CD4-positive, CD25-positive, alpha-beta regulatory T cell (primary cell): ENCODE data around the gene ASB1. TPM values are rescaled to one million over a fixed set of nuclear protein-coding genes. Genes with fewer than 3 reads are reported as not detected.

Experiments used
- ATAC-seq, 2 donors: fragments of 150-1000 bp; cut with Tn5 transposase; one replicate each; pipeline ENCODE4 v1.10.0; 2021; ENCODE audit warnings: low read depth in 2 of 2, moderate number of reproducible peaks in 2 of 2, moderate library complexity in 1 of 2
- DNase-seq, 3 donors: peaks; one replicate each; pipeline versions ENCODE4 v3.0.0 to v3.0.0-alpha.2; 2012 to 2022; ENCODE audit warnings: mixed read lengths in 1 of 3
- H3K27ac ChIP-seq: one replicate; pipeline ENCODE4 v1.7.0; 2013; ENCODE audit warnings: mild to moderate bottlenecking, low read length; ENCODE audit not compliant: insufficient read depth, poor library complexity, severe bottlenecking
- H3K27me3 ChIP-seq: one replicate; pipeline ENCODE4 v1.7.0; 2013; ENCODE audit warnings: low read length; ENCODE audit not compliant: control insufficient read depth, insufficient read depth
- H3K36me3 ChIP-seq: one replicate; pipeline ENCODE4 v1.7.0; 2013; ENCODE audit warnings: mild to moderate bottlenecking, low read length, moderate library complexity; ENCODE audit not compliant: control insufficient read depth, insufficient read depth
- H3K4me1 ChIP-seq: 2 replicates; pipeline ENCODE4 v1.7.0; 2013; ENCODE audit warnings: mild to moderate bottlenecking, low read length; ENCODE audit not compliant: insufficient read depth, control insufficient read depth, poor library complexity, severe bottlenecking
- H3K4me3 ChIP-seq: one replicate; pipeline ENCODE4 v1.7.0; 2013; ENCODE audit warnings: low read depth, mild to moderate bottlenecking, low read length, moderate library complexity
- H3K9me3 ChIP-seq, 2 experiments: 1 replicate in 1 of 2; 2 replicates in 1 of 2; pipeline ENCODE4 v1.7.0; 2013; ENCODE audit warnings: low read length in 2 of 2, mild to moderate bottlenecking in 1 of 2, moderate library complexity in 1 of 2; ENCODE audit not compliant: control insufficient read depth in 2 of 2
- H3K27ac Mint-ChIP-seq, 3 donors: one replicate each; pipeline ENCODE4 v1.8.0; 2020 to 2022; ENCODE audit warnings: mild to moderate bottlenecking in 3 of 3, mixed read lengths in 3 of 3, moderate library complexity in 2 of 3
- H3K27me3 Mint-ChIP-seq: one replicate; pipeline ENCODE4 v1.8.0; 2022; ENCODE audit warnings: mild to moderate bottlenecking, mixed read lengths
- H3K36me3 Mint-ChIP-seq: one replicate; pipeline ENCODE4 v1.8.0; 2020; ENCODE audit warnings: mixed read lengths
- H3K4me1 Mint-ChIP-seq, 4 donors: one replicate each; pipeline ENCODE4 v1.8.0; 2020 to 2022; ENCODE audit warnings: mixed read lengths in 4 of 4, mild to moderate bottlenecking in 1 of 4
- H3K4me3 Mint-ChIP-seq, 4 donors: one replicate each; pipeline ENCODE4 v1.8.0; 2020 to 2022; ENCODE audit warnings: mild to moderate bottlenecking in 4 of 4, mixed read lengths in 4 of 4, moderate library complexity in 3 of 4
- H3K9me3 Mint-ChIP-seq, 7 donors: one replicate each; pipeline ENCODE4 v1.8.0; 2020 to 2022; ENCODE audit warnings: mixed read lengths in 7 of 7, mild to moderate bottlenecking in 3 of 7, moderate library complexity in 2 of 7
- polyA plus RNA-seq, 4 donors: library from polyadenylated mRNA; unstranded; fragments of 300-500 nt; fragmentation: Illumina TruSeq; gene quantifications; one replicate each; pipeline ENCODE4 v1.2.3, GENCODE V29; 2021
- total RNA-seq: library from RNA; stranded (reverse); gene quantifications from one replicate; pipeline ENCODE4 v1.2.3, GENCODE V29; 2022

The ASB1 gene
- total and polyA plus RNA-seq, 5 donors from 2014 or later: 17.6 to 23.0 (median 21.7) TPM

DNA sequence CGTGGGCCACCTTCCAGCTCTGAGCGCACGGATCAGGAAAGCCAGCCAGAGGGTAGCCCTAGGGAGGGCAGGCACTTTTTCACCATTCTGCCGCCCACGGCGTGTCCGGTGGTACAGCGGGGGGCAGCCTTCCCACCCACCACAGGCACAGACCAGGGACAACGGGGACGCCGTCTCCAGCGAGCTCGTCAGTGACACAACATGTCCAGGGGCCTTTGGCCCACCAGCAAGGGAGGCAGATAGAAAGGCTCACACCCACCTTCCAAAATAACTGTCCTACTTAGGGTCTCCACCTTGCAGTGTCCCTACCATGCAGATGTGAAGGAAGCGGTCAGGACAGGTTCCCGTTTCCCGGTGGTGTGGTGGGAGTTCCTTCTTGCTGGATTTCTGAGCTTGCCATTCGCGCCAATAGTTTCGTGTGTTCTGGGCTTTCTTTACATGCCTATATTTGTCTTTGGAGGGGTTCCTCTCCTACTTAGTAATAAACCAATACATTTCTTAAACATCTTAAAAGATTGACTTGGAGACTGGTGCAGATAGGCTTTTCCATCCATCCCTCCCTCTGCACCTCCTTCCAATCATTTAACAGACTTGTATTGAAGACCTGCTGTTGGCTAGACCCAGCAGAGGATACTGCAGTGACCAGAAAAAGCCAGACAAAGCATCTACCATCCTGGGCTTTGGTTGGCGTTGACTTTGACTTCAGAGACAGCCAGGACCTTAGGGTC lies 872 bp downstream of the ASB1 start:
- peak overlapping the region; percentile 72 for H3K4me3 ChIP-seq
- H3K4me1 Mint-ChIP-seq: peaks cover 28 to 61% (median 45%) of the 10 kb centered on the region in 4 donors
- H3K4me1 ChIP-seq: peaks cover 30% of the 10 kb centered on the region
- H3K27me3 Mint-ChIP-seq: no peaks in the 10 kb centered on the region
- H3K9me3 ChIP-seq: no peaks in the 10 kb centered on the region
- peaks cover 12% of the 10 kb centered on the region for H3K36me3 ChIP-seq
- peaks cover 20% of the 10 kb centered on the region for H3K36me3 Mint-ChIP-seq
- peak overlapping the region; percentile 91 to 93 (median 92) for H3K4me3 Mint-ChIP-seq
- H3K9me3 Mint-ChIP-seq: peaks cover 0 to 3% (median 0%) of the 10 kb centered on the region in 7 donors
- peak overlapping the region; percentile 58 to 96 (median 86) for H3K27ac Mint-ChIP-seq
- DNase-seq: no peak
- peak overlapping the region; percentile 81 for H3K27ac ChIP-seq
- ATAC-seq: no peak
- H3K27me3 ChIP-seq: no peaks in the 10 kb centered on the region

DNA sequence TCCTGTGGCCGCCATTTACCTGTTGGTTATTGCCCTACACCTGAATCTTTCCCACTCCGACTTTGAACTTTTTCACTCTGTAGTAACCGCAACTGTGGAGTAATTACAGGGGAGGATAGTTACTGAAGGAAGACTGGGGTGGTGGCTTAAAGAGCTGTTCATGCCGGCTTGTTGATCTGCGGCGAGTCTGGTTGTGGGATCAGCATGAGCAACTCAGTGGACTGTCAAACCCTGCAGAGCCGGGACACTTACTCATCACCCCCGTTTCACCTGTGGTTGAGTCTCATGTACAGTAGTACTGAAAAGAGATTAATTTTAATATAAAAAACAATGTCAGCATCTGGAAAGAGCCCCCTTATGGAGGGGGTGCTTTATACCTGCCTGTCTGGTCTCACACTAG lies 2.1 kb downstream of the ASB1 start:
- Histone ChIP-seq H3K36me3 (peaks cover 21% of the 10 kb centered on the region), H3K4me1 (peaks cover 30% of the 10 kb centered on the region), H3K27me3 (no peaks in the 10 kb centered on the region), H3K9me3 (no peaks in the 10 kb centered on the region), H3K4me3 (no peak overlapping the region), H3K27ac (peak overlapping the region; percentile 33)
- Mint-ChIP-seq H3K27ac (peak overlapping the region in 1 of 3 donors; percentile 86), H3K4me1 (peaks cover 28 to 72% (median 48%) of the 10 kb centered on the region in 4 donors), H3K36me3 (peaks cover 26% of the 10 kb centered on the region), H3K9me3 (peaks cover 0 to 3% (median 0%) of the 10 kb centered on the region in 7 donors), H3K27me3 (no peaks in the 10 kb centered on the region), H3K4me3 (peak overlapping the region; percentile 91 to 93 (median 92))
- ATAC-seq (no peak), DNase-seq (no peak)

DNA sequence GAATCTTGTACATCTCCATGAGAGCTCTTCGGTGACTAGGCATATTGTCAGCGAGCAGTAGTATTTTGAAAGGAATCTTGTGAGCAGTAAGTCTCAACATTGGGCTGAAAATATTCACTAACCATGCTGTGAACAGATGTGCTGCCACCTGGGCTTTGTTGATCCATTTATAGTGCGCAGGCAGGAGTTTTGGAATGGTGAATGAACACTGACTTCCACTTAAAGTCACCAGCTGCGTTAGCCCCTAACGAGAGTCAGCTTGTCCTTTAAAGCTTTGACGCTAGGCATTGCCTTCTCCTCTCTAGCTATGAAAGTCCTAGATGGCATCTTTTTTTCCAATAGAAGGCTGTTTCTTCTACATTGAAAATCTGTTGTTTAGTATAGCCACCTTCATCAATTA lies 4.1 kb downstream of the ASB1 start:
- no peaks in the 10 kb centered on the region for H3K9me3 ChIP-seq
- Mint-ChIP-seq H3K27ac (peak overlapping the region in 1 of 3 donors; percentile 54), H3K9me3 (peaks cover 0 to 3% (median 0%) of the 10 kb centered on the region in 7 donors), H3K27me3 (no peaks in the 10 kb centered on the region), H3K4me1 (peaks cover 28 to 74% (median 50%) of the 10 kb centered on the region in 4 donors), H3K36me3 (peaks cover 39% of the 10 kb centered on the region), H3K4me3 (peak overlapping the region in 2 of 4 donors; percentile 10 to 84)
- H3K4me3 ChIP-seq: no peak overlapping the region
- peaks cover 28% of the 10 kb centered on the region for H3K4me1 ChIP-seq
- H3K27ac ChIP-seq: no peak overlapping the region
- ATAC-seq (no peak), DNase-seq (no peak)
- H3K27me3 ChIP-seq: no peaks in the 10 kb centered on the region
- H3K36me3 ChIP-seq: peaks cover 40% of the 10 kb centered on the region

DNA sequence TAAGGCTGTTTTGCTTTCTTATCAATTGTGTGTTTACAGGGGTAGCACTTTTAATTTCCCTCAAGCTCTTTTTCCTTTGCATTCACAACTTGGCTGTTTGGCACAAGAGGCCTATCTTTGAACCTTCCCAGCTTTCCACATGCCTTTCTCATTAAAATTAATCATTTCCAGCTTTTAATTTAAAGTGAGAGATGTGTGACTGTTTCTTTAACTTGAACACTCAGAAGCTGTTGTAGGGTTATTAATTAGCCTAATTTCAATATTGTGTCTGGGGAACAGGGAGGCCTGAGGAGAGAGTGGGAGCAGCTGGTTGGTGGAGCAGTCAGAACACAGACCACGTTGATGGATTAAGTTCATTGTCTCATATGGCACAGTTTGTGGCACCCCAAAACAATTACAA lies 4.7 kb downstream of the ASB1 start:
- Histone ChIP-seq H3K4me1 (peaks cover 21% of the 10 kb centered on the region), H3K27ac (no peak overlapping the region), H3K9me3 (no peaks in the 10 kb centered on the region), H3K36me3 (peaks cover 45% of the 10 kb centered on the region), H3K4me3 (no peak overlapping the region), H3K27me3 (no peaks in the 10 kb centered on the region)
- ATAC-seq: no peak
- Mint-ChIP-seq H3K27ac (peak overlapping the region in 2 of 3 donors; percentile 37 to 54), H3K9me3 (peaks cover 0 to 3% (median 0%) of the 10 kb centered on the region in 7 donors), H3K4me3 (peak overlapping the region in 1 of 4 donors; percentile 84), H3K27me3 (no peaks in the 10 kb centered on the region), H3K36me3 (peaks cover 44% of the 10 kb centered on the region), H3K4me1 (peaks cover 28 to 73% (median 49%) of the 10 kb centered on the region in 4 donors)
- no peak for DNase-seq

DNA sequence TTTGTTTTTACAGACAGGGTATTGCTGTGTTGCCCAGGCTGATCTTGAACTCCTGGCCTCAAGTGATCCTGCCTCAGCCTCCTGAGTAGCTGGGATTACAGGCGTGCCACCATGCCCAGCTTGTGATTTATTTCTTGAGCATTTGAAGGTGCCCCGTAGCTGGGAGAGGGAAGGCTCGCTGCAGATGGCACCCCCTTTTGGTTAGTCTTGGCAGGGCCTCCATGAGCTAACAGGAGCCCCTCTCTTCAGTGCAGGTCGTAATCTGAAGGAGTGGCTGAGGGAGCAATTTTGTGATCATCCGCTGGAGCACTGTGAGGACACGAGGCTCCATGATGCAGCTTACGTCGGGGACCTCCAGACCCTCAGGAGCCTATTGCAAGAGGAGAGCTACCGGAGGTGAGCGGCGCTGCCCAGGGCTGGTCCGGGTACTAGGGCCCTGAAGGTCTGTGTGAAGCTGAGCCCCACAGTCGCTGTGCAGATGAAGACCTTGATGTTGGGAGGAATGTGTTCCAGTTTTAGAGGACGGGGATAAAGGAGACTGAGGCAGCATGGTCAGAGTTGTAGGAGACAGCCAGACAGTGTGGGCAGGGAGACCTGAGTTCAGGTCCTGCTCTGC lies 6.7 kb downstream of the ASB1 start:
- Mint-ChIP-seq H3K27ac (peak overlapping the region in 1 of 3 donors; percentile 59), H3K27me3 (no peaks in the 10 kb centered on the region), H3K36me3 (peaks cover 56% of the 10 kb centered on the region), H3K4me1 (peaks cover 26 to 78% (median 48%) of the 10 kb centered on the region in 4 donors), H3K4me3 (peak overlapping the region in 1 of 4 donors; percentile 54), H3K9me3 (peaks cover 0 to 3% (median 0%) of the 10 kb centered on the region in 7 donors)
- Histone ChIP-seq H3K27ac (no peak overlapping the region), H3K4me1 (peaks cover 11% of the 10 kb centered on the region), H3K9me3 (no peaks in the 10 kb centered on the region), H3K4me3 (no peak overlapping the region), H3K36me3 (peaks cover 58% of the 10 kb centered on the region), H3K27me3 (no peaks in the 10 kb centered on the region)
- DNase-seq (no peak), ATAC-seq (no peak)

DNA sequence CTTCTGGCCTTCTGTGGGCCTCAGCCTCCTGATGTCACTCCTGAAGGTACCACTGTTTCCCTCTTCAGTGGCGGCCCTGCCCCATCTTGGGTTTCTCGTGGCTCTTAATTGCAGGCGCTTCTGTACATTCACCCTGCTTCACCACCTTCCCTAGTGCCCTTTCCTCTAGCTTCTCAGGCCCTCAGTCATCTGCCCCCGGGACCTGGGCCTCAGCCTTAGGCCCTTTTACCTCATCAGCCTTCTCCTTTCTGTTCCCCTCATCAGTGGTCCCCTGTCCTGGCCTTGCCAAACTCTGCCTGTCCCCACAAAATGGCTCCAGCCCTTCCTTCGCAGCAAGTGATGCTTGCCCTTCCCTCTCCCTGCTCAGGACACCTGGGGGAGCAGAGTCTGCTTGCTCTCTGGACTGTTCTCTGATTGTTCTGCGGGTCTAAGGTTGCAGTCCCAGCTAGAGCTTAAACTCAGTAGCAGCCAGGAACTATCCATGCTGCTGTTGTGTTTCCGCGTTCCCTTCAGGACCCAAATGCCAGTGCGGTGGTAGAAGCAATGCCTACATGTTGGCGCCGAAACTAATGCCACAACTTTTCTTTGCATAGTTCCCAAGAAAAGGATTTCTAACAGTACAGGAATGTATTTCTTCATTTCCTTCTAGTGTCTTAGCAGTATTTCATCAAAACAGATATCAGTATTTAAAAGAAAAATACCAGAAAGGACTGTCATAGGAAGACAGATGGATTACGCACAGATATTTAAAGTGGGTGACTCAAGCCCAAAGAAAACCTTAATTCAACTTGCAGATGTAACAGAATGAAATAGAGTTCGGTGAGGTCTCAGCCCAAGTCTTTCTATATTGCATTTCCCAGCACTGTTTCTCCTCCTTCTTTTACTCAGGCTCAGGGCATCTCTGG lies 7.5 kb downstream of the ASB1 start:
- no peak overlapping the region for H3K4me3 ChIP-seq
- H3K36me3 ChIP-seq: peaks cover 58% of the 10 kb centered on the region
- no peaks in the 10 kb centered on the region for H3K27me3 ChIP-seq
- ATAC-seq (no peak), DNase-seq (no peak)
- Mint-ChIP-seq H3K36me3 (peaks cover 62% of the 10 kb centered on the region), H3K27me3 (no peaks in the 10 kb centered on the region), H3K4me3 (no peak overlapping the region), H3K4me1 (peaks cover 32 to 79% (median 48%) of the 10 kb centered on the region in 4 donors), H3K9me3 (peaks cover 0 to 3% (median 0%) of the 10 kb centered on the region in 7 donors), H3K27ac (peak overlapping the region in 2 of 3 donors; percentile 35 to 38)
- H3K27ac ChIP-seq: no peak overlapping the region
- H3K4me1 ChIP-seq: peaks cover 9% of the 10 kb centered on the region
- no peaks in the 10 kb centered on the region for H3K9me3 ChIP-seq
